ENCODE data around the gene TESPA1.
"Not testable (repeated sequence)": the region's sequence is repeated elsewhere in the genome, so short reads cannot be mapped to it uniquely, and the experiment has no call there.

Gene TESPA1, protein sequence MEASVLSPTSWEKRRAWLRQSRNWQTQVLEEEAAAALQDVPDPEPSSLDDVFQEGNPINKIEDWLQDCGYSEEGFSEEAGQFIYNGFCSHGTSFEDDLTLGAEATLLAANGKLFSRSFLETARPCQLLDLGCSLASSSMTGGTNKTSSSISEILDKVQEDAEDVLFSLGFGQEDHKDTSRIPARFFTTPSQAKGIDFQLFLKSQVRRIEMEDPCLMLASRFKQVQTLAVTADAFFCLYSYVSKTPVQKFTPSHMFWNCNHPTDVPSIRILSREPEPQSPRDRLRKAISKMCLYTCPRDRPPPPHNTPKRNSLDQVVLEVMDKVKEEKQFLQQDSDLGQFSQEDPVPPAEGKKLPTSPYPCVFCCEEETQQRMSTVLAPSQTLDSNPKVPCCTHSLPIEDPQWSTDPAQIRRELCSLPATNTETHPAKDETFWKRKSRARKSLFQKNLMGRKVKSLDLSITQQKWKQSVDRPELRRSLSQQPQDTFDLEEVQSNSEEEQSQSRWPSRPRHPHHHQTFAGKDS

DNA sequence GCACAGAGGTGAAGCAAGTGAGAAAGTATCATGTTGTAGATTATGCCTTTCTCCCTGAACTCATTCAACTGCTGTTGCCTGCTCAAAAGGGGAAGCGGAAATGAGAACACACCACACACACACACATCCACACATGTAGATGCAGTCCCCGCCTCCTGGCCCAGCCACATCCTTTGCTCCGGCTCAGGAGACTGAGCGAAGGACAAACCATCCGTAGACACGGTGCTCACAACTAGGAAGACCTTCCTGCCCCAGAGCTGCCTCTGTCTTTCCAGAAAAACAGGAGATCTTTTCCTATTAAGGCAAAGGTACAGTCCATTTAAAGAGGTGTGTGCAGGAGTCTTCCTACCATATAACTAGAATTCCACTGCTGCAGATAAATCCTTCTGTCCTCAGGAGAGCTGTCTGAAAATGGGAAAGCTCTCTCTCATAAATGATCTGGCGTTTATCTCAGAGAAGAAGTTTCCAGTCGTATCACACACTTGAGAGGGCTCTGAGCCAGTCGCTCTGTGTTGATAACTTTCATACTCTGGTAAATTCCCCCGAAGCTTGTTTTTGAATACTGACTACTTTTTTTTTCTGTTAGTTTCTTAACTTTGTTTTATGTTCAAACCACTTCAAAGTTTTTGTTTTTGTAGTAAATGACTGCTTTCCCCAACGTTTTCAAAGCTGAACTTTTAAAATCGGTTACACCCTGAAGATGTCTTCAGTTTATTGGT is at the start of gene TESPA1:
TESPA1 (minus strand) TSS at position 105 of the 719 bp plus-strand sequence. CDS start 10,200 bp downstream, outside the sequence.
- DNase-seq, result peak; percentile 90

DNA sequence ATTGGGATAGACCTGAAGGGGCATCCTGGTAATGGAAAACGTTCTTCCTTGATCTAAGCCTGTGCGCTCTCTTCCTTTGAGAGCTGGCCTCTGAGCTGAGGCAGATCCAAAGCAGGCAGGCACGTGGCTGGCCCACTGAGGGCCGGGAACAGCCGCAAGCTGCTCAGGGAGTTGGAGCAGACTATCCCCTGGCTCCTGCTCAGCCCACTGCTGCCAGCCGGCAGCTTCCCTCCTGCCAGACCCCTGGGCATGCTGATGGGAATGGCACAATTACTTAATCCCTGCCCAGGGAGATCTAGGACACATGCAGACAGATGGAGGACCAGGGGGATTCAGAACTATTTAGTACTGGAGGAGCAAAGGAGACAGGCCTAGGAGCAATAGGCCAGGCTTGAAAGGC is 49.7 kb upstream of the TESPA1 start:
- no peak for DNase-seq

DNA sequence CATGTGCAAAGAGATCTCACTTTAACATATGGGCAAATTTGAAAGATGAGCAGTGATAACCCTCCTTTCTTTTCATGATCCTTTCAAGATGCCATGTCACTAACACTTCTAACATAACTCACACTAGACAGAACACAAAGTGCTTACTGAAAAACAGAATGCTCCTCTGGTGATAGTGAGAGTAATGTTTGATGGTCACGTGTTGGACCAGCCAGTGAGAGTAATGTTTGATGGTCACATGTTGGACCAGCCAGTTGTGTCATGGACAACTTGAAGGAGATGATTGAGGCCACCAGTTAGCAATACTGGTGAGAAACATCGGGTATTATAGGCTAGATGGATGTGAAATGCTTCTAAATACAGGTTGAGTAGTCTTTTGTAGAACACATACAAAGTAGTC is 40.9 kb upstream of the TESPA1 start:
- DNase-seq, result no peak

DNA sequence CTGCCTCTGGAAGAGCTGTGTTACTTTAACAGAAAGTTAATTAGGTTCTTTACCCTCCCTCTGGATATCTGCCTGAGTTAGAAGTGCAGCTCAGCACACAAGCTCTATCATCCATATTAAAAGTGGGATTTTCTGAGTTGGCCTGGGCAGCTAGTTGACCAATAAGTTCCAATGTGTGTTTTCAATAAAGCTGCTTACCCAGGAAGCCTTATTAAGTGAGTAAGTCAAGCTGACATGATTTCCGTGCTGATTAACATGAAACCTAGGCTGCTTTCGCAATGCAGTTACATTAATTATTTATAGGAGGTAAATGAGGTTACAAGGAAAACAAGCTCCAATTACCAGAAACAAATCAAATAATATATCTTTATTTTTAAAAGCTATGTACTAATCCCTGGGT is 40.0 kb upstream of the TESPA1 start:
- DNase-seq, result no peak

DNA sequence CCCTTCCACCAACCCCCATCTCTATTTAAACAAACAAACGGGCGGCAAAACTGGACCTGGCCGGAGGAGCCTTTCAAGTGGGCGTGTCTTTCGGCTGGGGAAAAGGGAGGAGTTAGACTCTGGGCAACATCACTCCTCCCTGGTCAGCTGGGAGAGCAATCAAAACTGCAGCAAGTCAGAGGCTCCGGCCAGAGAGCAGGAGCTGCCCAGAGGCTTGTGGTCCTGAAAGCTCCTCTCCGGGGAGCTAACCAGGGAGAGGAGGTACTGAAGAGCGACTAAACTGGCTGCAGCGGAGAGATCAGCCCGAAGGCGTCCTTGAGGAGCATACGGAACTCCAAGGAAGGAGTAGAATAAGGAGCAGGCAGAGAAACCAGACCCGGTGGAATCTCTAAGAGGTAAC is 35.2 kb upstream of the TESPA1 start, which contains the start of gene NEUROD4:
NEUROD4 (plus strand) TSS at position 191 of the 400 bp plus-strand sequence. CDS start 6,466 bp downstream, outside the sequence.
- DNase-seq, result no peak

DNA sequence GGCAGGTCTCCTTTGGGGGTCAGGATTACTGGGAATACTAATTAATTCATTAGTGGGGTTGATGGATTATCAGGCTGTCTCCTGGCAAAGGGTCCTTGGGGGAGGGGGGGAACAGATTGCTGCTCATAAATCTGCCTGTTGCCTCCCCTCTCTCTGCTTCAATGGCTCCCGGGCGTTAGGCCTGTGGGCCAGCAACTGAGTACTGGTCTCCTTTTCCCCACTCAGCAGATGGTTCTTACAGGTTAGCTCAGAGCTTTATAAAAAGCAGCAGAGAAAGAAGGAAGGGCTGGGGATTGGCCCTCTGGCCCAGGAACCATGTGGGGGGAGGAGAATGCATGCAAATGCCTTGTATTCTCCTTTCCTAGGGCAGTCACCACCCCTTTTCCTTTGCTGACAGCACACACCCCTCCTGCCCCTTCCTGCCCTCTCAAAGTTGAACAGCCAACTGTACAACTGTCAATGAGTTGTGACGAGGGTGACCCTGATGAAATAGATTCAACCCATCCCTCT is 32.9 kb upstream of the TESPA1 start:
- DNase-seq, result no peak

DNA sequence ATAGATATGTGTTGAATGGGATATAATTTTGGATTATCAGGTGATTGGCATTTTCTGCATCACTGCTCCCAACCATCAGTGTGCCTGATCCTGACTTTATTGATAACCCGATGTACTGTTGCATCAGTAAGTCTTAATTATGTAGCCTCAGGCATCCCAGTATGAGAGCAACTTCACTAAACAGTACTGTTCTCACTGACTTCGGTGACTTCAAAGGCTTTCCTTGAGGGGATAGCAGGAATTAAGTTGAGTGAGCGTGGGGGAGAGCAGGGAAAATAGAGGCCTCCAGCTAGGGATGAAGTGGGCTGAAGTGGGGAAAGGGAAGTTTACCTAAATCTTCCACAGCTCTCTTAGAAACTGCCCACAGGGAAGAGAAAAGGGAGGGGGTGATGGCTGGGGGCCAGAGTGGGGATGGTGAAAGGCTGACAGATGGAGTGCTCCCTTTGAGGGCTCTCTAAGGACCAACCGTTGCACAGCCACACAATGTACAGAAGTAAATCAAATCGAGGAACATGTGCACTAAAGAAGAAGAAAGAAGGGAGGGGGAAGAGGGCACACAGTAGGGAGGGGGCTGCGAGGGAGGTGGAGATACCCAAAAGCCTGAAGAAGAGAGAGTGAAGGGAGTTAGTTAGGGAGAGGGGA is 24.5 kb upstream of the TESPA1 start:
- DNase-seq, result no peak

DNA sequence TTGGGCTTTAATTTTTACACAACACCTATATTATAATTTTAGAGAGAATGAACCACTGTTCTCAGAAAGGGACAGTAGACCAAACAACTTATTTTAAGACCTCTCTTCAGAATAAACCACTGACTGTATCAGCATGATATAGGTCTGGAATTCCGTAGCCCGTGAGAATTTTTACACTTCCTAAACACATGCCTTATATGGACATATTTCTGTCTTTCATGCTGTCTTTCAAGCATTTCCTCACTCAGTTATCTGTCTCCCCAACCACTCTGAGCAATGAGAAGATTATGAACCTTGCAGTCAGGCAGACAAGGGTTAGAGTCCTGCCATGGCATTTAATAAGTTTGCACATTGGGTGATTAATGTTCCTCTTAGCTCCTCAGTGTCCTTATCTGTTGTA is 17.8 kb upstream of the TESPA1 start:
- DNase-seq, result no peak

DNA sequence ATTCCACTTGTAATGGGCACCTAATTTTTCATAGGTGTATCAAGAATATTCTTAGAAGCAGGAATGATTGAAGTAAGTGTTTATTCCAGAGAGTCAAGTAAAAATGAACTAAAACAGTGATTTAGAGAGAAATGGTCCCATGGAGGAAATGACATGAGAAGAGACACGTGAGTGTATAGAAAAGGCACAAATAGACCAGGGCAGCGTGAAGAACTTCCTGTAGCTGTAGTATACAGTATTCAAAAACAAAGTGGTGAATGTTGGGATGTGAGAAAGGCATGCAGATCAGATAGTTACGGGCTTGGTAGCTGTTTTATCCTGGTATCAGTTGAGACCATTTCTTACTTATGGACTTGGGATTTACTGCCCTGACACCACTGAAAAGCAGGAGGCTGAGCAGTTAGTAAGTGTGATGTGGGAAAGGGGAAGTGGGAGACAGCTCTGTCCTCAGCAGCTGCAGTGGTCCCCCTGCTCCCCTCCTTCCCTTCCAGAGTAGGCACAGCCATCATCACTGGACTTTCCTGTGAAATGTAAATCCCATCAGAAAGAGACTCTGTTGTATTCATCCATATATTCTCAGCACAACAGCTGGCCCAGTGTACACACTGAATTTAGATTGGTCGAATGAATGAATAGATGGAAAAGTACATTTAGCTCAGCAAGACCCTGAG is 16.8 kb upstream of the TESPA1 start:
- DNase-seq, result peak; percentile 12

DNA sequence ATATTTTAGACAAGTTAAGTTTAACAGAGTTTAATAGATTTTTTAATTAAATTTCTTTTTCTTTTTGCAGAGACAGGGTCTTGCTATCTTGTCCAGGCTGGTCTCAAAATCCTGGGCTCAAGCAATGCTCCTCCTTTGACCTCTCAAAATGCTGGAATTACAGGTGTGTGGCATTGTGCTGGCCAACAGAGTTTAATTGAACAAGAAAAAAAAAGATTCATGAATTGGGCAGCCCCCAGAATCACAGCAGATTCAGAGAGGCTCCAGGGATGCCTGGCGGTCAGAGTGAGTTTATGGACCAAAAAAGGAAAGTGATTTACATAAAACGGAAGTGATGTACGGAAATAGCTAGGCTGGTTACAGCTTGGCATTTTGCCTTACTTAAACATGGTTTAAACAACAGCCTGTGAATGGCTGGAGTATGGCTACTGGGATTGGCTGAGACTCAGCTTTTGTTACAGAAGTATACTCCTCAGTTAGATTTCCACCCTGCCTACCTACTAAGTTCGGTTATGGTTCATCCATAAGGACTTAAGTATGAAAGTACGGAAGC is 14.5 kb upstream of the TESPA1 start:
- DNase-seq, result no peak

DNA sequence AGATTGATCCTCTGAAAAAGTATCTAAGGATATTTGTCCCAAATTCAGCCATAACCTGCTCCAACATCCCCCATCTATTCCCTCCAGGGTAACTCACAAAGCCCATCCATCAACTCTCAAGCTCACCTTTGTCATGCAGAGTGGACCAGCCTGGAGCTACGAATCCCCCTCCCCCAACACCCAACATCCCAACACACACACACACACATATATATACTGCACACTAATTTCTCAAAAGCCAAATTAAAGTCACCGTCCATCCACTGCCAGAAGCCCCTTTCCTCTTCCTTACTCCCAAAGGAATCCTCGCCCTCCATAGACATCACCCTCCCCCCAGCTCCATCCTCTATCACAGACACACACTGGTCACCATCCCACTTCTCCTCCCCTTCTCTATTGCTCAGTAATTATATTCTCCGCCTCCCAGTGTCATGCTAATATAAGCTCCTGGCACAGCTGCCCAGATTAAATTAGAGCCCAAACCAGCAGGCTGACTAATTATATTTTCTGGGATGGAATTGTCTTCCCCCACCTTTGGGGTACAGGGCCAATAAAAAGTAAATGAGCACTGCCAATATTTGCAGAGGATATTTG is 13.5 kb upstream of the TESPA1 start:
- no peak for DNase-seq

DNA sequence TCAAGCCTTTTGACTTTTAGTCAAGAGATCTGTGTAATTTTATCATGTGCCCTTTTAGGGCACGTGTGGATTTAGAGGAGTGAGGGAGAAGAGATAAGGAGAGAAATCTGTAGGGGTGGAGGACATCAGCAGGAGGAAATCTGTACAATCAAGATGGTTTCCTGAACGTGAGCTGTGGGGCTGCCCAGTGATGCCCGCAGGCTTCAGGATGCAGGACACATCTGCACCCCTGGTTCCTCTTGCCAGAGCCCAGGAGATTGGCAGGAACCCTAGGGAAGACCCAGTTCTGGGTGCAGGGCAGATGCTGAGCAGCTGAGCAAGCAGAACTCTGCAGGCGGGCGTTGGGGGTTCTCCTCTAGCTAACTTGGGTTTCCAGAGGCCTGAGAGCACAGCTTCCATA is 11.6 kb upstream of the TESPA1 start:
- DNase-seq, result no peak

DNA sequence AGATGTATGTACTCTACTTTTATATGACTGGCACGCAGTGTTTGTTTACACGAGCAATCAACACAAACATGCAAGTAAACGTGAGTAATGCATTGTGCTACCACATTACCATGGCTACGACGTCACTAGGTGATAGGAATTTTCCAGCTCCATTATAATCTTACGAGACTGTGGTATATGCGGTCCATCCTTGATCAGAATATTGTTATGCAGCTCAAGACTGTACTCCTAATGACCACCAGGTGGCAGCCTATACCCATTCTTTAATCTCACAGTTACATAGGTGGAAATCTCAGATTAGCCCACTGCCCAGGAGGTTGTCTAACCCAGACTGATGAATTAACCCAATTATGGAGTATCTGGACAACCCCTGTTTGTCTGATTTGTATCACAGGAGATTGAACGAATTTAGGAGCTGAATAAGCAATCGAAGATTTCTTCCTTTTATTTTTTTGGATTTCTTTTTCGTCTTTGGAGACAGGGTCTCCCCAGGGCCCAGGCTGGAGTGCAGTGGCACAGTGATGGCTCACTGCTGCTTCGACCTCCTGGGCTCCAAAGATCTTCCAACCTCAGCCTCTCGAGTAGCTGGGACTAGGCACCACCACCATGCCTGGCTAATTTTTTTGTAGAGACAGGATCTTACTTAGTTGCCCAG is 8.7 kb upstream of the TESPA1 start:
- DNase-seq, result peak; percentile 71

DNA sequence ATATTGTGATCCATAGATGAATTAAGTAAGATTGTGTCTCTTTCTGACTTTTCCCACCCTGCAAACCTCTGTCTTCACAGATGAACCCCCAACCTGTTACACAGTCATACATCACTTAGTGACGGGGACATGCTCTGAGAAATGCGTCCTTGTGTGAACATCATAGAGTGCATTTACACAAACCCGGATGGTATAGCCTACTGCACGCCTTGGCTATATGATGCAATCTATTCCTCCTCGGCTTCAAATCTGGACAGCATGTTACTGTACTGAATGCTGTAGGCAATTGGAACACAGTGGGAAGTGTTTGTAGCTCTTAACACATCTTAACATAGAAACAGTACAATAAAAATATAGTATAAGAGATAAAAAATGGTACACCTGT is 7.4 kb upstream of the TESPA1 start:
- no peak for DNase-seq

DNA sequence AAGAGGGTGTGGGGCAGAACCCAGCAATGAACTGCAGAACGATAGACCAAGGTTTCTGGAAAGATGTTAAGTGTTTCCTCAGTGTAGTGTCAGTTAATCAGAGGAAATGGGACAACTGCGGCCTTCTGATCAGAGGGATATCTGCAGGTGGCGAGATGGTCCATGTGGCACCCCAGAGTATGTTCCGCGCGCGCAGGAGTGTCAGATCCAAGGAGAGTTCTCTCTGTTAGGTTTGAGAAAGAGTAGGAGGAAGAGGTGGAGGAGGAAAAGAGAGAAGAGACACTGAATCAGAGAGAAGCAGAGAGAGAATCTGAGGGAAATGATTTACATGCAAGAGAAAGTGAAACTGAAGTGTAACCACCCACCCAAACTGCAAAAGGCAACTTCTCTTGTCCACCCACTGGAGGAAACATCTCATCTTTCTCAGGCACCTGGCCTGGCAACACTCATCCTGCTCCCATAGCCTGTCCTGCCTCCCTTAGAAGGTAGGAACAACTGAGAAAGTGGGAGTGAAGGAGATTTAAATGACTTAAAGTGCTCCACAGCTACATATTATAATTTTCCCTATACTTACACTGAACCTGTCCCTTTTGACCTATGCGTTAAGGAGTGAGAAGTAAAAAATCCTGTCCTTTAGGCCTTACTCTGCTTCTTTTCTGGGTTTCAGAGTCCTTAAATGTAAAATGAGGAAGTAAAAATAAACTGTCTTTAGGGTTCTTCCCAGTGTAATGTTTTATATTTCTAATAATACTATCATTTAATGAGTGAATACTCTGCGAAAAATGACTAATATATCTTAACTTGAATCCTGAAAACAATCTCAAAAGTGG is 6.8 kb upstream of the TESPA1 start:
- peak; percentile 47 for DNase-seq

DNA sequence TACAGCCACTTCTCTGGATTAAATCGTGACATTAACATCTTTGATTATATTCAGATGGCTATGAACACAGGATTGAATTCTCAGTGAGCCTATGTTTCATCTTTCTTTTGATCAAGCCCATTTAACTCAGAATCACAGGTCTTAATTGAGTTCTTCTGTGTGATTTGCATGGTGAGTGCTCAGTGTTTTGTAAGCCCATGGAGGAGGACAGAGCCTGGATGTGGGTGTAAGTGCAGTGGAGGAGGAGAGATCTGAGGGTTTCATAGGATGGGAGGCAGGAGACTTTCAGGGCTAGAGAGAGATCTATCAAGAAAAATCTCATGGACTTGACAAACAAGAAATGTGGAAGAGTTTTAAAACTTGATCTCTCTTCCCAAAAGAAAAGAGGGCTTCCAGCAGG is 5.3 kb upstream of the TESPA1 start:
- DNase-seq, result no peak

DNA sequence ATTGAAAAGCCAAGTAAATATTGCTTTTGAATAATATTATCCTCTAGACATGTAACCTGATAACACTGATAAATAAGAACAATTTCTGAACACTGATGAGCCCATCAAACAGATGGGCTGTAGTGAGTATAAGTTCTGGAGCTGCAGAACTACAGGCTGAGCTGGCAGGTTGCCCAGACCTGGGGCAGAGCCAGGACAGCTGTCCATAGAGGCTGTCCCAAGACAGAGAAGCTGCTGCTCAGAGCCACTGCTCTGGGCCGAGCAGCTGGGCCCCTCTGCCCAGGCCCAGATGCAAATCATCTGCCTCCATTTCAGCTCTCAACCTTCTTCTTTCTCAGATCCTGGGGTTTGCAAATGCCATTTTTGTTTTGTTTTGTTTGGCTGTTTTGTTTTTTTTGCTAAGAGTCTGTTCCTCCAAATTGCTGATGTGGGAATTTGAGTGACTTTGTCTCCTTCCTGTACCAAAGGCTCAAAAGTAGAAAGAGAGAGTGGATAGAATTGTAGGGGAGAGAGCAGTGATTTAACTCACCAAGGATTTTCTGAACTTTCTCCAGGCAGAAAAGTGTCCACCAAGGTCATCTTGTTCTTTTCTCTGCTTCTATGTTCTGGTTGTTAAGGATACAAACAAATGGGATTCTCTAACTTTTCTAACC is 4.0 kb upstream of the TESPA1 start:
- no peak for DNase-seq

DNA sequence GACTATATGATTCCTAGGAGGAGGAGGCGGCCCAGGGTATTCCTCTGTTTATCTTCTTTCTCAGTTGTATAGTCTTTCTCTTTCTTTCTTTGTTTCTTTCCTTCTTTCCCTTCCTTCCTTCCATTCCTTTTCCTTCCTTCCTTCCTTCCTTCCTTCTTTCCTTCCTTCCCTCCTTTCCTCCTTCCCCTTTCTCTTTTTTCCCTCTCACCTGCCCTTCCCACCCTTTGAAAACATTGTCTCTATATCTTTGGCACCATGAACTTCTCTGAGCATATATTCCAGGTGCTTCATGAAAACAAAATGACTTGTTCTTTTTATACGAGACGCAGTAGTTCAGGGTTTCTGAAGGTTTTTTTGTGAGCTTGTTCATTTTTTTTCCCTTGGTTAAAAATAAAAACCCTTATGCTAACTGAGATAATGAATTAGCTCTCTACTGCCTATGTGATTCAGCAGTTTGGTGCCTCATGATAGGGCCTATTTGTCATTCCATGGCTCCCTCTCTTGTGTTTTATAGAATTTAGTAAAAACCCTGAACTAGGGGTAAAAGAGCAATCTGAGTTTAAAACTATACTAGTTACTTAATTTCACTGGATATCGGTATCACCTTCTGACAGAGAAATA is 3.2 kb upstream of the TESPA1 start:
- DNase-seq, result no peak

DNA sequence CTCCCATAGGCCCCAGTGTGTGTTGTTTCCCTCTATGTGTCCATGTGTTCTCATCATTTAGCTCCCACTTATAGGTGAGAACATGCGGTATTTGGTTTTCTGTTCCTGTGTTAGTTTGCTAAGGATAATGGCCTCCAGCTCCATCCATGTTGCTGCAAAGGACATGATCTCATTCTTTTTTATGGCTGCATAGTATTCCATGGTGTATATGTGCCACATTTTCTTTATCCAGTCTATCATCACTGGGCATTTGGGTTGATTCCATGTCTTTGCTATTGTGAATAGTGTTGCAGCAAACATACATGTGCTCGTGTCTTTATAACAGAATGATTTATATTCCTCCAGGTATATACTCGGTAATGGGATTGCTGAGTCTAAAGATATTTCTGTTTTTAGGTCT is 2.2 kb upstream of the TESPA1 start:
- not testable (repeated sequence) for DNase-seq
